ENCODE measurements around the gene CD160.

Gene CD160, protein sequence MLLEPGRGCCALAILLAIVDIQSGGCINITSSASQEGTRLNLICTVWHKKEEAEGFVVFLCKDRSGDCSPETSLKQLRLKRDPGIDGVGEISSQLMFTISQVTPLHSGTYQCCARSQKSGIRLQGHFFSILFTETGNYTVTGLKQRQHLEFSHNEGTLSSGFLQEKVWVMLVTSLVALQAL

DNA sequence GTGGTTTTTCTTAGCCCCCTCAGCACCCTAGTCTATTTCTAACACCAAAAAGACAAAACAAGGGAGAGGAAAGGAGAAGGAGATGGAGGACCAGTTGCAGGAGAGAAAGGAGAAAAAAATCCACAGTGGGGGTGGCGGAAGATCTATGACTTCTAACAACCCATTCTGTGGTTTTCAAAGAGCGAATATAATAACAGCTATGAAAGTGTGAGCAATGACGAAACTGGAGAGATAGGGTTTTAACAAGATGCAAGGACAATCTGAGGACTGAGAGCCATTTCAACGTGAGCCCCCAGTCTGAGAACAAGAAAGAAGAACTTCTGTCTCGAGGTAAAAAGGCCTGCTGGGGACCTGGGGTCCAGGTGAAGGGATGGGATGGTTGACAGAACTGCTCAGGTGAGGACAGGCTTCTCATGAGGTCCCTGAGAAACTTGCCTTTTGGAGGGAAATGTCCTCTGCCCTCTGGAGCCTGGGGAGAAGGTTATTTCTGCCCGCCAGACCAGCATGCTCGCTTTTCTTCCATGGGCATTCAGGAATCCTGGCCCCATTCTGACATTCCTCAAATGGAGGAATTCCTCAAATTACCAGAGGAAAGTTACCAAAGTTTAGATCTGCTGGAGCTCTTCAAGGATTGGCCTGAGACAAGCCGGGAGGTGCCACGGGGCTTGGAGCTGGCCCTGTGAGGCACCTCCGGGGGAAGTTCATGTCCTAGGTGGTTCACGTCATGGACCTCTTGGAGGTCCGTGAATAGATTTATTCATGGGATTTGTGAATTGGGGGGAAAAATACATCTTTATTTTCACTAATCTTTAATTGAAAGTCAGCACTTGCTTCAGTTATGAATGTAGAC is at the start of gene CD160:
Gene CD160, plus strand, starts transcription at position 270 of the 850 bp plus-strand sequence. CDS start 8,829 bp downstream, outside the sequence.
- TF ChIP-seq YY1 (IDR thresholded peaks at IDR 0.05; ENCODE audit: low read depth) (no peak), RAD21 (IDR thresholded peaks at IDR 0.05; ENCODE audit: low read depth) (no peak), EP300 (IDR thresholded peaks at IDR 0.05; ENCODE audit: borderline replicate concordance) (no peak), CEBPB (IDR thresholded peaks at IDR 0.05) (no peak), TEAD4 (IDR thresholded peaks at IDR 0.05) (no peak), TAF1 (IDR thresholded peaks at IDR 0.05; ENCODE audit: low read depth) (no peak), CREB1 (IDR thresholded peaks at IDR 0.05; ENCODE audit: low read depth) (no peak), FOXM1 (IDR thresholded peaks at IDR 0.05; ENCODE audit: borderline replicate concordance, low read depth) (no peak), TCF12 (IDR thresholded peaks at IDR 0.05; ENCODE audit: low read depth) (no peak), EGR1 (IDR thresholded peaks at IDR 0.05) (no peak), NFIC (IDR thresholded peaks at IDR 0.05) (no peak), ZBTB7A (IDR thresholded peaks at IDR 0.05; ENCODE audit: low read depth) (no peak)
- TF ChIP-seq, protein P1, sequence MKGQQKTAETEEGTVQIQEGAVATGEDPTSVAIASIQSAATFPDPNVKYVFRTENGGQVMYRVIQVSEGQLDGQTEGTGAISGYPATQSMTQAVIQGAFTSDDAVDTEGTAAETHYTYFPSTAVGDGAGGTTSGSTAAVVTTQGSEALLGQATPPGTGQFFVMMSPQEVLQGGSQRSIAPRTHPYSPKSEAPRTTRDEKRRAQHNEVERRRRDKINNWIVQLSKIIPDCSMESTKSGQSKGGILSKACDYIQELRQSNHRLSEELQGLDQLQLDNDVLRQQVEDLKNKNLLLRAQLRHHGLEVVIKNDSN (IDR thresholded peaks at IDR 0.05), result no peak
- TF ChIP-seq, protein P2, sequence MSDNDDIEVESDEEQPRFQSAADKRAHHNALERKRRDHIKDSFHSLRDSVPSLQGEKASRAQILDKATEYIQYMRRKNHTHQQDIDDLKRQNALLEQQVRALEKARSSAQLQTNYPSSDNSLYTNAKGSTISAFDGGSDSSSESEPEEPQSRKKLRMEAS (IDR thresholded peaks at IDR 0.05), result no peak
- TF ChIP-seq, protein P3, sequence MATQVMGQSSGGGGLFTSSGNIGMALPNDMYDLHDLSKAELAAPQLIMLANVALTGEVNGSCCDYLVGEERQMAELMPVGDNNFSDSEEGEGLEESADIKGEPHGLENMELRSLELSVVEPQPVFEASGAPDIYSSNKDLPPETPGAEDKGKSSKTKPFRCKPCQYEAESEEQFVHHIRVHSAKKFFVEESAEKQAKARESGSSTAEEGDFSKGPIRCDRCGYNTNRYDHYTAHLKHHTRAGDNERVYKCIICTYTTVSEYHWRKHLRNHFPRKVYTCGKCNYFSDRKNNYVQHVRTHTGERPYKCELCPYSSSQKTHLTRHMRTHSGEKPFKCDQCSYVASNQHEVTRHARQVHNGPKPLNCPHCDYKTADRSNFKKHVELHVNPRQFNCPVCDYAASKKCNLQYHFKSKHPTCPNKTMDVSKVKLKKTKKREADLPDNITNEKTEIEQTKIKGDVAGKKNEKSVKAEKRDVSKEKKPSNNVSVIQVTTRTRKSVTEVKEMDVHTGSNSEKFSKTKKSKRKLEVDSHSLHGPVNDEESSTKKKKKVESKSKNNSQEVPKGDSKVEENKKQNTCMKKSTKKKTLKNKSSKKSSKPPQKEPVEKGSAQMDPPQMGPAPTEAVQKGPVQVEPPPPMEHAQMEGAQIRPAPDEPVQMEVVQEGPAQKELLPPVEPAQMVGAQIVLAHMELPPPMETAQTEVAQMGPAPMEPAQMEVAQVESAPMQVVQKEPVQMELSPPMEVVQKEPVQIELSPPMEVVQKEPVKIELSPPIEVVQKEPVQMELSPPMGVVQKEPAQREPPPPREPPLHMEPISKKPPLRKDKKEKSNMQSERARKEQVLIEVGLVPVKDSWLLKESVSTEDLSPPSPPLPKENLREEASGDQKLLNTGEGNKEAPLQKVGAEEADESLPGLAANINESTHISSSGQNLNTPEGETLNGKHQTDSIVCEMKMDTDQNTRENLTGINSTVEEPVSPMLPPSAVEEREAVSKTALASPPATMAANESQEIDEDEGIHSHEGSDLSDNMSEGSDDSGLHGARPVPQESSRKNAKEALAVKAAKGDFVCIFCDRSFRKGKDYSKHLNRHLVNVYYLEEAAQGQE (IDR thresholded peaks at IDR 0.05; ENCODE audit: low read depth), result no peak

DNA sequence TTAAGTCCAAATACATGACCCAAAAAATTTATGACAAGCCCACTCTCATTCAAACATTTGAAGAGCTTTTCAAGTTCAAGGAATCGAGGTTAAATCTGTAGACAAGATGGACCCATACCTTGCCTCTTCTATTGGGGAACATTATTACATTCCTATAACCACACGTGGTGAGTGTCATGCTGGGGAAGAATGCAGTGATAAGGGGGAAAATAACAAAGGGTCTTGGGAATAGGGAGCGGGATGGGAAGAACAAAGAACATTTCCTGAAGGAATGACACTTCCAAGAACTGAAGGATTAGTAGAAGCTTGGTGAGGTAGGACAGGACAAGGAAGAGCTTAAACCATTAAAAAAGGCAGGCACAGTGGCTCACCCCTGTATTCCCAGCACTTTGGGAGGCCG is 31.0 kb upstream of the CD160 start:
- no peak for TF ChIP-seq TEAD4 (IDR thresholded peaks at IDR 0.05)
- no peak for TF ChIP-seq YY1 (IDR thresholded peaks at IDR 0.05; ENCODE audit: low read depth)
- TF ChIP-seq, protein P1 (IDR thresholded peaks at IDR 0.05), result no peak
- TF ChIP-seq TAF1 (IDR thresholded peaks at IDR 0.05; ENCODE audit: low read depth), result no peak
- TF ChIP-seq CEBPB (IDR thresholded peaks at IDR 0.05), result no peak
- TF ChIP-seq CREB1 (IDR thresholded peaks at IDR 0.05; ENCODE audit: low read depth), result no peak
- TF ChIP-seq FOXM1 (IDR thresholded peaks at IDR 0.05; ENCODE audit: borderline replicate concordance, low read depth), result no peak

DNA sequence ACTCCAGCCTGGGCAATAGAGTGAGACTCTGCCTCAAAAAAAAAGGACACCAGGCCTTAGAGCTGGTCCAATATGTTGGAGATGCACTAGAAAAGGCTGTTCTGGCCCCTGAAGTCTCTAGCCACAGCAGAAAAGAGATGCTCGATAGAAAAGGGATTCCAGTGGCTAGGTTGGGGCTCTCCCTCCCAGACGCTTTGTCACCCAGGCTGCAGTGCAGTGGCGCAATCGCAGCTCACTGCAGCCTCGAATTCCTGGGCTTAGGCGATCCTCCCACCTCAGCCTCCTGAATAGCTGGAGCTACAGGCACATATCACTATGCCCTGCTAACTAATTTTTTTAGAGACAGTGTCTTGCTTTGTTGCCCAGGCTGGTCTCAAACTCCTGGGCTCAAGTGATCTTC is 30.4 kb upstream of the CD160 start:
- no peak for TF ChIP-seq EGR1 (IDR thresholded peaks at IDR 0.05)
- no peak for TF ChIP-seq TAF1 (IDR thresholded peaks at IDR 0.05; ENCODE audit: low read depth)
- no peak for TF ChIP-seq CEBPB (IDR thresholded peaks at IDR 0.05)
- TF ChIP-seq, protein P2 (IDR thresholded peaks at IDR 0.05), result no peak

DNA sequence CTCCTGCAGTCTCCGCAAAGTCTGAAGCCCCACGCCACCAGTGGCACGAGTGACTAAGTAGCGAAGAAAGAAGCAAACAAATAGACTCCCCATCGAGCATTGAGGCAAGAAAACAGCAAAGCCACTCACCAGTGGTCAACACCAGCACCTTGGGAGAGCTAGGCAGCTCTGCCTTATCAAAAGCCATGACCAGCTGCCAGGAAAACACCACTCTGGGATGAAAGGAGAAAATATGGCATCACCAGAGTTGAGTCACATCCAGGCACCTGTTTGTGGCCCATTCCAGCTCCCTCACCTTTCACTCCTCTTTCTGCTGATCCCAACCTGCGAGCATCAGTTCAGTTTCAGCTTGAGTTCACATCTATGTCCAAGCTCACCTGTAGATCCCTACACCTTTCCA is 29.4 kb upstream of the CD160 start:
- TF ChIP-seq RAD21 (IDR thresholded peaks at IDR 0.05; ENCODE audit: low read depth) (no peak), CREB1 (IDR thresholded peaks at IDR 0.05; ENCODE audit: low read depth) (no peak), NFIC (IDR thresholded peaks at IDR 0.05) (no peak), TEAD4 (IDR thresholded peaks at IDR 0.05) (no peak), TAF1 (IDR thresholded peaks at IDR 0.05; ENCODE audit: low read depth) (no peak), YY1 (IDR thresholded peaks at IDR 0.05; ENCODE audit: low read depth) (no peak), FOXM1 (IDR thresholded peaks at IDR 0.05; ENCODE audit: borderline replicate concordance, low read depth) (no peak), ZBTB7A (IDR thresholded peaks at IDR 0.05; ENCODE audit: low read depth) (no peak), TCF12 (IDR thresholded peaks at IDR 0.05; ENCODE audit: low read depth) (no peak), EGR1 (IDR thresholded peaks at IDR 0.05) (no peak), EP300 (IDR thresholded peaks at IDR 0.05; ENCODE audit: borderline replicate concordance) (no peak), CEBPB (IDR thresholded peaks at IDR 0.05) (no peak)
- TF ChIP-seq, protein P1 (IDR thresholded peaks at IDR 0.05), result no peak
- TF ChIP-seq, protein P3 (IDR thresholded peaks at IDR 0.05; ENCODE audit: low read depth), result no peak
- TF ChIP-seq, protein P2 (IDR thresholded peaks at IDR 0.05), result no peak

Measured in Ishikawa (cell line).